Ovary (tissue), 9 donors: ENCODE results near the gene MINPP1. TPM values are rescaled to one million over a fixed set of nuclear protein-coding genes. Genes with fewer than 3 reads are reported as not detected.

Experiments
- DNase-seq, 5 donors: peaks; one replicate each; pipeline ENCODE4 v3.0.0-alpha.2; 2019 to 2020
- H3K27ac ChIP-seq, 2 donors: fragments of 200-600 bp; one replicate each; pipeline versions ENCODE4 v1.5.1 to v1.8.0; 2019 to 2022
- H3K27me3 ChIP-seq: fragments of 200-600 bp; one replicate; pipeline ENCODE4 v1.8.0; 2022
- H3K36me3 ChIP-seq: fragments of 200-600 bp; sonication (generic); one replicate; pipeline ENCODE4 v1.5.1; 2019
- H3K4me1 ChIP-seq: one replicate; pipeline ENCODE4 v1.8.1; 2013; ENCODE audit warnings: mild to moderate bottlenecking, moderate library complexity; ENCODE audit not compliant: insufficient read depth
- H3K4me3 ChIP-seq: fragments of 200-600 bp; sonication (generic); one replicate; pipeline ENCODE4 v1.5.1; 2017
- H3K9me3 ChIP-seq, 2 donors: fragments of 200-600 bp in 1 of 2; sonication (generic) in 1 of 2; one replicate each; pipeline versions ENCODE4 v1.5.1 to v1.8.1; 2013 to 2019; ENCODE audit warnings: mild to moderate bottlenecking in 1 of 2, moderate library complexity in 1 of 2
- EP300 ChIP-seq: sonication (generic); formaldehyde crosslinking; IDR thresholded peaks from one replicate; pipeline ENCODE4 v1.6.1; 2017; ENCODE audit warnings: antibody characterized with exemption
- POLR2A ChIP-seq: fragments of 450-650 bp; IDR thresholded peaks from one replicate; pipeline ENCODE4 v1.6.1; 2017; ENCODE audit warnings: antibody characterized with exemption, mild to moderate bottlenecking, moderate library complexity
- WGBS, 3 donors: extraction: QIAGEN DNeasy Blood & Tissue Kit in 1 of 3; methylation state at CpG; one replicate each; pipeline versions ENCODE4 v1.1.5 to v1.1.7; 2013 to 2017; 5-methylcytosine and 5-hydroxymethylcytosine counted together
- intact Hi-C, 4 donors: fragments of 100-400 bp; cut with DNase I; formaldehyde crosslinking; loops; one replicate each; pipeline versions ENCODE4 v1.11.0 to v1.15.1; 2022 to 2023
- polyA plus RNA-seq, 2 donors: library from polyadenylated mRNA; stranded (reverse); fragments of 200-250 nt in 1 of 2; fragments of 350-450 nt in 1 of 2; fragmentation: Illumina TruSeq in 1 of 2; extraction: RNeasy Lipid Tissue Mini Kit (QIAGEN cat#74804) in 1 of 2; gene quantifications; one replicate each; pipeline ENCODE4 v1.2.3, GENCODE V29; 2013 to 2014
- total RNA-seq, 7 donors: library from RNA; depleted of rRNA in 2 of 7; stranded (reverse); fragments of >200 nt in 2 of 7; fragmentation: NEBNext Ultra II Directional in 3 of 7; extraction: Animal tissue kit (Norgen Biotek cat#: 25700) in 3 of 7; gene quantifications; one replicate each; pipeline versions ENCODE4 v1.1.0 to v1.2.4, GENCODE V29; 2016 to 2023
- TF ChIP-seq, protein P1 (sequence below), 3 donors: fragments of 450-650 bp in 2 of 3; fragments of 200-600 bp in 1 of 3; IDR thresholded peaks; one replicate each; pipeline versions ENCODE4 v1.5.1 to v1.8.0; 2016 to 2022; ENCODE audit warnings: antibody characterized with exemption in 3 of 3, mild to moderate bottlenecking in 1 of 3
- donor health status: DM: no; HTN: no; CAD: no; lungs with moderate emphysema.
- donor health status: DM: no; HTN: no; CAD: no.
- donor health status: Bipolar disorder and iron deficiency.
- donor health status: DM: yes; HTN: yes; CAD: no.
- donor health status: DM: no; HTN: no; CAD: no.
- donor health status: DM: yes; HTN: yes; CAD: no.

MINPP1 gene
- total and polyA plus RNA-seq, 9 donors, result 9.8 to 21.8 (median 12.3) TPM

DNA sequence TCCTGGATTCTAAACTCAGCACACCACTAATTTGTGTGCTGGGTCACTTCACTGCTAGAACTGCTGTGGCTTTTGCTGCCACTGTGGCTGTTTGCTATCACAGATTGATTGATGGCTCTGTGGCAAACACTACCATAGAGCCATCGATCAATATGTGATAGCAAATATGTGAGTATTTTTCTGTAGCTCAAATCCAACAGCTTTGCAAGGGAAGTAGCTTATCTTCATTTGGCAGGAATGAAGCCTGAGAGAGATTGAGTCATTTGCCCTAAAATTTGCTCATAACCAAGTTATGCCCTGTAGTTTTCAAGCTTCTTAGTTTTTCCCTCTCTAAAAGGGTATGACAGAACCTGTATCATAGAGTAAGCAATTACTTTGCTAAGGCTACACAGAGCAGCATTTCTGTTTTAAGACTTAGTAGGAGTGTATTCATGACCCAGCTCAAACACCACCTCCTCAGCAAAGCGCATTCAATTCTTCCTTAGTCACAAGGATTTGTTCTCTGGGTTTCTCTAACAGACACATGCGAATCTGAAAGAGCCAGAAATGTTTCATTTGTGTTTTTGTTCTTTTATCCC is 43.1 kb downstream of the MINPP1 start:
- Histone ChIP-seq H3K27me3 (no peaks in the 10 kb centered on the region), H3K36me3 (no peaks in the 10 kb centered on the region), H3K9me3 (peaks cover 0 to 5% of the 10 kb centered on the region in 2 donors), H3K4me1 (peaks cover 25% of the 10 kb centered on the region), H3K27ac (no peak overlapping the region), H3K4me3 (no peak overlapping the region)
- intact Hi-C loops, result no loop called here
- no peak for DNase-seq
- WGBS, 3 donors, result 58 to 86% (median 72%) methylated on average over 3 of the region's 3 CpGs
- TF ChIP-seq, protein P1, sequence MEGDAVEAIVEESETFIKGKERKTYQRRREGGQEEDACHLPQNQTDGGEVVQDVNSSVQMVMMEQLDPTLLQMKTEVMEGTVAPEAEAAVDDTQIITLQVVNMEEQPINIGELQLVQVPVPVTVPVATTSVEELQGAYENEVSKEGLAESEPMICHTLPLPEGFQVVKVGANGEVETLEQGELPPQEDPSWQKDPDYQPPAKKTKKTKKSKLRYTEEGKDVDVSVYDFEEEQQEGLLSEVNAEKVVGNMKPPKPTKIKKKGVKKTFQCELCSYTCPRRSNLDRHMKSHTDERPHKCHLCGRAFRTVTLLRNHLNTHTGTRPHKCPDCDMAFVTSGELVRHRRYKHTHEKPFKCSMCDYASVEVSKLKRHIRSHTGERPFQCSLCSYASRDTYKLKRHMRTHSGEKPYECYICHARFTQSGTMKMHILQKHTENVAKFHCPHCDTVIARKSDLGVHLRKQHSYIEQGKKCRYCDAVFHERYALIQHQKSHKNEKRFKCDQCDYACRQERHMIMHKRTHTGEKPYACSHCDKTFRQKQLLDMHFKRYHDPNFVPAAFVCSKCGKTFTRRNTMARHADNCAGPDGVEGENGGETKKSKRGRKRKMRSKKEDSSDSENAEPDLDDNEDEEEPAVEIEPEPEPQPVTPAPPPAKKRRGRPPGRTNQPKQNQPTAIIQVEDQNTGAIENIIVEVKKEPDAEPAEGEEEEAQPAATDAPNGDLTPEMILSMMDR (IDR thresholded peaks at IDR 0.05), result no peak
- TF ChIP-seq POLR2A (no peak), EP300 (no peak)

DNA sequence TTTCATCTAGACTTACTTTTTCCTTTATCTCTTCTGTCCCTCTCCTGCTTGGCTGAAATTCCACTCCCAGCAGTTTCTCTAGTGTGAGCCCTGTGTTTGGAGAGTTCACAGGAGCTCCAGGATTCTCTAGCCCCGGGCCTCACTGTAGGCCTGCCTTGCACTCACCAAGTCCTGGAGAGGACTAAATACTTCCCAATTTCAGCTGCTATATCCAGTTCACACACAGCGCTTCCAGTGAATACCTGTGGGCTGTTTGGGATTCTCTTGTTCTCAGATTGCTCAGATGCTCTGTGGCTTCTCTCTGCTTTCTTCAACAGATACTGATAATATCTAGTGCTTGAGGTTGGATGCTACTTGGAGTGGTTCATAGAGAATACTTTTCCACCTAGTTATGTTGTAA is 46.0 kb downstream of the MINPP1 start:
- intact Hi-C loops, result no loop called here
- H3K9me3 ChIP-seq, result no peaks in the 10 kb centered on the region
- H3K27me3 ChIP-seq, result no peaks in the 10 kb centered on the region
- H3K4me3 ChIP-seq, result no peak overlapping the region
- 57 to 83% (median 69%) methylated on average over 2 of the region's 2 CpGs for WGBS, 3 donors
- peaks cover 17% of the 10 kb centered on the region for H3K4me1 ChIP-seq
- H3K27ac ChIP-seq, result no peak overlapping the region
- DNase-seq, result no peak
- no peaks in the 10 kb centered on the region for H3K36me3 ChIP-seq
- TF ChIP-seq POLR2A (no peak), EP300 (no peak)
- TF ChIP-seq, protein P1 (IDR thresholded peaks at IDR 0.05), result no peak

DNA sequence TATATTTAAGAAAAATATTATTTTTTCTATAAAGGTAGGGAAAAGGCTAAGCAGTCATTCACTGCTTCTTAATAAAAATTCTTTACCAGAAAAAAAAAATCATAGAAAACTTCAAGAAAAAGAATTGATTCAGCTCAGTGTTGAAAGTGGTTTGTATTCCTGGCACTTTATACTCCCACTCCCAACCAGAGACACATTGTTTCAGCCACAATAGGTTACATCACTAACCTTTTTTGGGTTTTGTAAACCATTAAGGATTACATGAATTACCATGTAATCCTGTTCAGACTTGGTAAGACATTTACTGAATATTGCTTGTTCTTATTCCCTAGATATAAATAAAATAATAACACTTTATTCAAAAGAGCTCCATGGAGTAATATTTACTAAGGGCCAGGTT is 46.6 kb downstream of the MINPP1 start:
- intact Hi-C loops, result no loop called here
- Histone ChIP-seq H3K27me3 (no peaks in the 10 kb centered on the region), H3K4me1 (peaks cover 13% of the 10 kb centered on the region), H3K9me3 (no peaks in the 10 kb centered on the region), H3K27ac (no peak overlapping the region), H3K36me3 (no peaks in the 10 kb centered on the region), H3K4me3 (no peak overlapping the region)
- TF ChIP-seq, protein P1 (IDR thresholded peaks at IDR 0.05), result no peak
- TF ChIP-seq POLR2A (no peak), EP300 (no peak)
- DNase-seq, result no peak

DNA sequence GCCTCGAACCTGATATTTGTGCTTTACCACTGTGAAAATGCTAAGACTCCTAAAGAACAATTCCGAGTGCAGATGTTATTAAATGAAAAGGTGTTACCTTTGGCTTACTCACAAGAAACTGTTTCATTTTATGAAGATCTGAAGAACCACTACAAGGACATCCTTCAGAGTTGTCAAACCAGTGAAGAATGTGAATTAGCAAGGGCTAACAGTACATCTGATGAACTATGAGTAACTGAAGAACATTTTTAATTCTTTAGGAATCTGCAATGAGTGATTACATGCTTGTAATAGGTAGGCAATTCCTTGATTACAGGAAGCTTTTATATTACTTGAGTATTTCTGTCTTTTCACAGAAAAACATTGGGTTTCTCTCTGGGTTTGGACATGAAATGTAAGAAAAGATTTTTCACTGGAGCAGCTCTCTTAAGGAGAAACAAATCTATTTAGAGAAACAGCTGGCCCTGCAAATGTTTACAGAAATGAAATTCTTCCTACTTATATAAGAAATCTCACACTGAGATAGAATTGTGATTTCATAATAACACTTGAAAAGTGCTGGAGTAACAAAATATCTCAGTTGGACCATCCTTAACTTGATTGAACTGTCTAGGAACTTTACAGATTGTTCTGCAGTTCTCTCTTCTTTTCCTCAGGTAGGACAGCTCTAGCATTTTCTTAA is 47.7 kb downstream of the MINPP1 start:
- no peaks in the 10 kb centered on the region for H3K27me3 ChIP-seq
- H3K27ac ChIP-seq, result no peak overlapping the region
- 71 to 75% (median 75%) methylated on average over 2 of the region's 2 CpGs for WGBS, 3 donors
- H3K4me1 ChIP-seq, result peaks cover 7% of the 10 kb centered on the region
- TF ChIP-seq, protein P1 (IDR thresholded peaks at IDR 0.05), result no peak
- TF ChIP-seq EP300 (no peak), POLR2A (no peak)
- no peak for DNase-seq
- H3K36me3 ChIP-seq, result no peaks in the 10 kb centered on the region
- H3K4me3 ChIP-seq, result no peak overlapping the region
- no peaks in the 10 kb centered on the region for H3K9me3 ChIP-seq
- intact Hi-C loops, result no loop called here
